ENCODE results near the gene MRPS33.
"Not testable (repeated sequence)": the region's sequence is repeated elsewhere in the genome, so short reads cannot be mapped to it uniquely, and the experiment has no call there.

MRPS33 gene

GRCh38 chr7:141043616-141044015 lies 28.9 kb upstream of the MRPS33 start:
- DNase-seq (ENCODE audit: low read depth, low spot score), result no peak
- in situ Hi-C loops (cut with HindIII; ENCODE audit: low sequenced_read_pairs), result no loop called here
- TF ChIP-seq CTCF (IDR thresholded peaks at IDR 0.05; ENCODE audit: low read depth, low read length), result no peak
- no peak overlapping the region for H3K4me3 ChIP-seq (ENCODE audit: low read depth, low read length)

DNA sequence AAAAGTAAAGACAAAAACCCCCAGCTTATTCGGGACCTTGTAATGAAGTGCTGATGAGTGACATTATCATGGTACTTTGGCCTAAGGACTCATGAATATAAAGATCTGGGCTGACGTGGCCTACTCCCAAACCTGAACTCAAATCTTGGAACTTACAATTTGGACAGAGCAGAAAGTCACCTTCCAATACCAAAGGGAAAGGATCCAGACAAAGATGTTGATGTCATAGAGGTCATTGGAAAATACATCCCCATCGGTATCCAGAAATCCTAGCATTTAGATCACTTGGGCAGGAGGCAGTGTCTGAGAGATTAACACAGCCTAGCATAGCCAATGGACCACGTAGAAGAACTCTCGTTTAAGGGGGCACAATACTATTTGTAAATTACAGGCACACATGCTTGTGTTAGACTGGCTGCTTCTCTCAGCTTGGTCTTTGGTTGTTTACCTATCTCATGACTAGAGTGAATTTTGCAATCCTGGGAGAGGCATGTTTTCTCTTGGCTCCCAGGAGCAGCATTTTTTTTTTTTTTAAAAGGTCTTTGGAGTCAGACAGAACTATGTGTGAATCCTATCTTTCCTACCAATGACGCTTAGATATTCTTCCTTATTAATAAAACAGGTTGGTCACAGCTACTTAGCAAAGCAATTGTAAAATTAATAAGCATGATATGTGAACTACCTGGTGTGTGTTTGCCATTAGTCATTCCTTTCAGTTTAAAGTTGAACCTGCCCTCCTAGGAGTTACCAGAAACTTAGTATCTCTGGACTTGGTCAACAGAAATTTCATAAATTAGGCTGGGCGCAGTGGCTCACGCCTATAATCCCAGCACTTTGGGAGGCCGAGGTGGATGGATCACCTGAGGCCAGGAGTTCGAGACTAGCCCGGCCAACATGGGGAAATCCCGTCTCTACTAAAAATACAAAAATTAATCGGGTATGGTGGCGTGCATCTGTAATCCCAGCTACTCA lies 27.8 kb upstream of the MRPS33 start:
- in situ Hi-C loops (cut with HindIII; ENCODE audit: low sequenced_read_pairs), result no loop called here
- no peak for DNase-seq (ENCODE audit: low read depth, low spot score)
- no peak for TF ChIP-seq CTCF (IDR thresholded peaks at IDR 0.05; ENCODE audit: low read depth, low read length)
- H3K4me3 ChIP-seq (ENCODE audit: low read depth, low read length), result no peak overlapping the region

DNA sequence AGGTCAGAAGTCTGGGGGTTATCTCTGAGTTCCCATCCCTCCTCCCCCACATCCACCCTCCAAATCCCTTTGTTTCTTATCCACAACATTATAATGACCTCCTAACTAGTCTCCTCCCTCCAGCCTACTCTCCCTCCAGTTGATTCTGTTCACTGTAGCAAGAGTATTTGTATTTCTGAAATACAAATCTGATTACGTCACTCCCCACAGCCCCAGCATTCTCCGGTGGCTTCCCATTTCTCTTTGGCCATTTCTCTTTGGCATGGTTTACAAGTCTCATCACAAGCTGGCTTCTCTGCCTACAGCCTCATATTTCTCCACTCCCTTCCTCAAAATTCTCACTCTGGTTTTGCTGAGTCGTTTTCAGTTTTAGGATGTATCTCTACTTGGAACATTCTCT lies 24.6 kb upstream of the MRPS33 start:
- in situ Hi-C loops (cut with HindIII; ENCODE audit: low sequenced_read_pairs), result no loop called here
- TF ChIP-seq CTCF (IDR thresholded peaks at IDR 0.05; ENCODE audit: low read depth, low read length), result no peak
- no peak overlapping the region for H3K4me3 ChIP-seq (ENCODE audit: low read depth, low read length)
- DNase-seq (ENCODE audit: low read depth, low spot score), result no peak

GRCh38 chr7:141038100-141038499 lies 23.3 kb upstream of the MRPS33 start:
- H3K4me3 ChIP-seq (ENCODE audit: low read depth, low read length); in situ Hi-C loops (cut with HindIII; ENCODE audit: low sequenced_read_pairs); DNase-seq (ENCODE audit: low read depth, low spot score): not testable (repeated sequence)

DNA sequence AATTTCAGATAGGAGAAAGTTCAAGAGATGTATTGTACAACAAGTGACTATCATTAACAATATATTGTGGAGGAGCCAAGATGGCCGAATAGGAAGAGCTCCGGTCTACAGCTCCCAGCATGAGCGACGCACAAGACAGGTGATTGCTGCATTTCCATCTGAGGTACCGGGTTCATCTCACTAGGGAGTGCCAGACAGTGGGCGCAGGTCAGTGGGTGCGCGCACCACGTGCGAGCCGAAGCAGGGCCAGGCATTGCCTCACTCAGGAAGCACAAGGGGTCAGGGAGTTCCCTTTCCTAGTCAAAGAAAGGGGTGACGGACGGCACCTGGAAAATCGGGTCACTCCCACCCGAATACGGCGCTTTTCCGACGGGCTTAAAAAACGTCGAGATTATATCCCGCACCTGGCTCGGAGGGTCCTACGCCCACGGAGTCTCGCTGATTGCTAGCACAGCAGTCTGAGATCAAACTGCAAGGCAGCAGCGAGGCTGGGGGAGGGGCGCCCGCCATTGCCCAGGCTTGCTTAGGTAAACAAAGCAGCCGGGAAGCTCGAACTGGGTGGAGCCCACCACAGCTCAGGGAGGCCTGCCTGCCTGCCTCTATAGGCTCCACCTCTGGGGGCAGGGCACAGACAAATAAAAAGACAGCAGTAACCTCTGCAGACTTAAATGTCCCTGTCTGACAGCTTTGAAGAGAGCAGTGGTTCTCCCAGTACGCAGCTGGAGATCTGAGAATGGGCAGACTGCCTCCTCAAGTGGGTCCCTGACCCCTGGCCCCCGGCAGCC lies 18.0 kb upstream of the MRPS33 start:
- in situ Hi-C loops (cut with HindIII; ENCODE audit: low sequenced_read_pairs); H3K4me3 ChIP-seq (ENCODE audit: low read depth, low read length); DNase-seq (ENCODE audit: low read depth, low spot score): not testable (repeated sequence)

DNA sequence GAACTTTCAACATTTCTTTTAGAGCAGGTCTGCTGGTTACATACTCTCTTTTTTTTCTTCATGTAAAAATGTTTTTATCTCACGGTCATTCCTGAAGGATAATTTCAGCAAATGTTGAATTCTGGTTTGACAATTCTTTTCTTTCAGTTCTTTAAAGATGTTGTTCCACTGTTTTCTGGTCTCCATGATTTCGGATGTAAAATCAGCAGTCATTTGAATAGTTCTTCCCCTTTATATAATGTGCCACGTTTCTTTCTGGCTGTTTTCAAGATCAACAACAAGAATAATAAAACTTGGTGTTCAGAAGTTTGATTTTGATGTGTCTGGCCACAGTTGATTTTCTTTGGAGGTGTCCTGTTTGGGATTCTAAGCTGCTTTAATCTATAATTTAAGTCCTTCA lies 14.0 kb upstream of the MRPS33 start:
- no peak overlapping the region for H3K4me3 ChIP-seq (ENCODE audit: low read depth, low read length)
- in situ Hi-C loops (cut with HindIII; ENCODE audit: low sequenced_read_pairs), result no loop called here
- TF ChIP-seq CTCF (IDR thresholded peaks at IDR 0.05; ENCODE audit: low read depth, low read length), result no peak
- no peak for DNase-seq (ENCODE audit: low read depth, low spot score)

- no peak for TF ChIP-seq CTCF (IDR thresholded peaks at IDR 0.05; ENCODE audit: low read depth, low read length)
- H3K4me3 ChIP-seq (ENCODE audit: low read depth, low read length), result no peak overlapping the region
- in situ Hi-C loops (cut with HindIII; ENCODE audit: low sequenced_read_pairs), result no loop called here
Measured at GRCh38 chr7:141027043-141027442, 12.3 kb upstream of the MRPS33 start.

More at GRCh38 chr7:141027043-141027442, 12.3 kb upstream of the MRPS33 start:
- no peak for DNase-seq (ENCODE audit: low read depth, low spot score)

Measured in astrocyte of the spinal cord (primary cell).